Measurements from ENCODE around the gene ZCCHC24. TPM values are rescaled to one million over a fixed set of nuclear protein-coding genes. Genes with fewer than 3 reads are reported as not detected.

Gene ZCCHC24
- total and polyA plus RNA-seq, 2 of the 8 experiments (the other 6 are each of a cell fraction or from before 2014, with no cell fraction given), result 3.9 to 6.9 TPM

DNA sequence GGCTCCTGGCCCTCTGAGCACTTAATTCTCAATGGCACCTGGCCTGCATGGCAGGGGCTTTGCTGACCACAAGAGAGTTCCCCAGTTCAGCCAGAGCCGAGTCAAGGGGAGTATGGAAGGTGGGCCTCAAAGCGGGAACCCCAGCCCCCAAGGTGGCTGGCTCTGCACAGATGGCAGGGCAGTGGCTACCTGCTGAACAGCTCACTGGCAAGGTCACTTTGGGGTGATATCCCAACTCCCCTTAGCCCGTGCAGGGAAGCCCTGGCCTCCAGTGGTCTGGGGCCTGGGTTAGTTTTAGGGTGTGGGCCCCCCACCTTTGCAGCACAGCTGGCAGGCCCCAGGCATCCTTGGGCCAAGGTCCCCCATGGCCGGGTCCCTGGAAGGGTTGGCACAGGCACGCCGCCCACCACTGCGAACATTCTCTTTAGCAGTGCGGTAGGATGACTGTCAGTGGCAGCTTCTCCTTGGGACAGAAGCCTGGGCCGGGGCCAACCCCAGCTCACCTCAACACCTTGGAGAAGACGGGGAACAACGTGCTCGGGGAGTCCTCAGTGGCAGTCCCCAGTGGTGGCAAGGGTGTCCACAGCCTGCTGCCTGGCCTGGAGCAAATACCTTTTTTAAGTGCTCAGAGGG, 61.3 kb downstream of the ZCCHC24 start:
- no peak overlapping the region for H2BK5ac ChIP-seq (ENCODE audit: low read depth, low read length)
- H3K79me1 ChIP-seq (ENCODE audit: low read depth, low read length), result no peaks in the 10 kb centered on the region
- peak overlapping the region; percentile 51; the same call in 1 of the 2 replicates for H4K8ac ChIP-seq (ENCODE audit: extremely low read depth, insufficient read depth, low read length)
- H4K20me1 ChIP-seq (replicated peaks in 1 of 2; ENCODE audit: control insufficient read depth in 1 of 2, insufficient read depth in 2 of 2, low read length in 2 of 2), result no peaks in the 10 kb centered on the region
- no peak overlapping the region for H2AFZ ChIP-seq (ENCODE audit: low read length)
- H3K56ac ChIP-seq (replicated peaks; ENCODE audit: insufficient read length, low read depth, low read length), result no peak overlapping the region
- H3K14ac ChIP-seq (ENCODE audit: insufficient read length), result no peak overlapping the region
- H2BK120ac ChIP-seq (replicated peaks; ENCODE audit: low read depth, low read length), result no peak overlapping the region
- ChIA-PET POLR2A (ENCODE audit: partially characterized antibody) (no interaction called here), CTCF (ENCODE audit: partially characterized antibody) (interaction anchor here (0.6 to 3.0 kb wide), 12 partner anchors 9 to 181 kb away, joined by 3 to 23 read pairs (median 3); no protein-coding TSS in a partner anchor)
- no peak overlapping the region for H3K4me3 ChIP-seq (ENCODE audit: extremely low read depth in 1 of 4, insufficient read depth in 2 of 4, low read depth in 3 of 4, low read length in 4 of 4)
- no peak overlapping the region for H2BK15ac ChIP-seq (ENCODE audit: low read length)
- H2BK12ac ChIP-seq (ENCODE audit: low read depth, low read length), result no peak overlapping the region
- no peaks in the 10 kb centered on the region for H3K79me2 ChIP-seq (ENCODE audit: control insufficient read depth in 1 of 2, insufficient read depth in 2 of 2, low read length in 2 of 2)
- no peak overlapping the region for H4K91ac ChIP-seq (replicated peaks; ENCODE audit: insufficient read length, low read length)
- DNase-seq (ENCODE audit: low read depth in 1 of 2, low spot score in 2 of 2) (no peak), FAIRE-seq (no peak)
- H3K23me2 ChIP-seq (ENCODE audit: low read depth, low read length), result no peaks in the 10 kb centered on the region
- H3K18ac ChIP-seq (ENCODE audit: extremely low read depth, low read length), result no peak overlapping the region
- H2BK20ac ChIP-seq (ENCODE audit: low read length), result no peak overlapping the region
- no peak overlapping the region for H3K4ac ChIP-seq (replicated peaks; ENCODE audit: insufficient read length, low read depth, low read length)
- H3K23ac ChIP-seq (ENCODE audit: insufficient read length), result no peak overlapping the region
- no peaks in the 10 kb centered on the region for H3K27me3 ChIP-seq (replicated peaks in 1 of 4; ENCODE audit: control insufficient read depth in 3 of 4, extremely low read depth in 1 of 4, insufficient read depth in 3 of 4, low read length in 3 of 4)
- no peak overlapping the region for H4K5ac ChIP-seq (ENCODE audit: insufficient read length, low read depth, low read length)
- no peak overlapping the region for H3K4me2 ChIP-seq (ENCODE audit: insufficient read depth in 1 of 2, low read depth in 2 of 2, low read length in 2 of 2)
- no peak overlapping the region for H3K27ac ChIP-seq (ENCODE audit: low read depth, low read length)
- H2AK5ac ChIP-seq (ENCODE audit: low read depth, low read length), result no peak overlapping the region
- peaks cover 0 to 6% (median 1%) of the 10 kb centered on the region in 4 experiments; a peak in 2 of 7 replicates for H3K4me1 ChIP-seq (replicated peaks in 1 of 4; ENCODE audit: control insufficient read depth in 3 of 4, insufficient read depth in 4 of 4, low read length in 3 of 4)
- H3K9ac ChIP-seq (replicated peaks in 1 of 4; ENCODE audit: extremely low read depth in 1 of 4, low read depth in 3 of 4, low read length in 3 of 4), result no peak overlapping the region
- H3K9me3 ChIP-seq (ENCODE audit: insufficient read depth in 2 of 2, low read depth in 1 of 2, low read length in 1 of 2), result no peaks in the 10 kb centered on the region
- H3K36me3 ChIP-seq (ENCODE audit: control insufficient read depth in 2 of 4, insufficient read depth in 4 of 4, low read length in 3 of 4), result no peaks in the 10 kb centered on the region
- WGBS, 2 experiments (ENCODE audit: extremely low coverage in 1 of 2, insufficient coverage in 1 of 2, insufficient read length in 1 of 2, insufficient replicate concordance in 2 of 2, low coverage in 1 of 2, low lambda C conversion rate in 2 of 2, missing lambda C conversion rate in 1 of 2), result 83% methylated on average over 11 of the region's 12 CpGs; no CpG with 5 or more reads in 1 of the 2 experiments
- no peak for TF ChIP-seq CREB1 (IDR thresholded peaks at IDR 0.05)
- TF ChIP-seq GTF2F1 (IDR thresholded peaks at IDR 0.05; ENCODE audit: borderline replicate concordance, low read depth, low read length), result no peak
- no peak for TF ChIP-seq TAF1 (IDR thresholded peaks at IDR 0.05; ENCODE audit: low read depth, low read length)
- TF ChIP-seq TAF7 (optimal IDR thresholded peaks at IDR 0.05; ENCODE audit: borderline replicate concordance, low read depth, low read length), result no peak
- no peak for TF ChIP-seq SIX5 (IDR thresholded peaks at IDR 0.05; ENCODE audit: low read depth, low read length)
- no peak for TF ChIP-seq SAP30 (IDR thresholded peaks at IDR 0.05; ENCODE audit: insufficient read depth, insufficient replicate concordance, low read length)
- no peak for TF ChIP-seq ZNF274 (IDR thresholded peaks at IDR 0.05; ENCODE audit: borderline replicate concordance, extremely low read depth, low read length)
- no peak for TF ChIP-seq RXRA (IDR thresholded peaks at IDR 0.05; ENCODE audit: insufficient read depth, low read depth, low read length)
- TF ChIP-seq ASH2L (IDR thresholded peaks at IDR 0.05; ENCODE audit: low read length), result no peak
- TF ChIP-seq BACH1 (IDR thresholded peaks at IDR 0.05; ENCODE audit: low read length), result no peak
- TF ChIP-seq CHD2 (IDR thresholded peaks at IDR 0.05; ENCODE audit: low read length), result no peak
- TF ChIP-seq, protein P1, sequence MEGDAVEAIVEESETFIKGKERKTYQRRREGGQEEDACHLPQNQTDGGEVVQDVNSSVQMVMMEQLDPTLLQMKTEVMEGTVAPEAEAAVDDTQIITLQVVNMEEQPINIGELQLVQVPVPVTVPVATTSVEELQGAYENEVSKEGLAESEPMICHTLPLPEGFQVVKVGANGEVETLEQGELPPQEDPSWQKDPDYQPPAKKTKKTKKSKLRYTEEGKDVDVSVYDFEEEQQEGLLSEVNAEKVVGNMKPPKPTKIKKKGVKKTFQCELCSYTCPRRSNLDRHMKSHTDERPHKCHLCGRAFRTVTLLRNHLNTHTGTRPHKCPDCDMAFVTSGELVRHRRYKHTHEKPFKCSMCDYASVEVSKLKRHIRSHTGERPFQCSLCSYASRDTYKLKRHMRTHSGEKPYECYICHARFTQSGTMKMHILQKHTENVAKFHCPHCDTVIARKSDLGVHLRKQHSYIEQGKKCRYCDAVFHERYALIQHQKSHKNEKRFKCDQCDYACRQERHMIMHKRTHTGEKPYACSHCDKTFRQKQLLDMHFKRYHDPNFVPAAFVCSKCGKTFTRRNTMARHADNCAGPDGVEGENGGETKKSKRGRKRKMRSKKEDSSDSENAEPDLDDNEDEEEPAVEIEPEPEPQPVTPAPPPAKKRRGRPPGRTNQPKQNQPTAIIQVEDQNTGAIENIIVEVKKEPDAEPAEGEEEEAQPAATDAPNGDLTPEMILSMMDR (IDR thresholded peaks at IDR 0.05; ENCODE audit: control extremely low read depth in 1 of 3, insufficient read depth in 1 of 3, low read depth in 1 of 3, low read length in 3 of 3), result no peak
